ENCODE results near the gene UBAP2. TPM values are rescaled to one million over a fixed set of nuclear protein-coding genes. Genes with fewer than 3 reads are reported as not detected.
"Not testable (repeated sequence)": the region's sequence is repeated elsewhere in the genome, so short reads cannot be mapped to it uniquely, and the experiment has no call there.

The UBAP2 gene
- total and polyA plus RNA-seq, 9 donors = 12.7 to 46.7 (median 33.4) TPM

- Histone ChIP-seq H3K36me3 (no peaks in the 10 kb centered on the region), H3K4me3 (no peak overlapping the region), H3K27ac (no peak overlapping the region), H3K4me1 (ENCODE audit: insufficient read depth) (no peaks in the 10 kb centered on the region), H3K9me3 (no peaks in the 10 kb centered on the region), H3K27me3 (no peaks in the 10 kb centered on the region)
- DNase-seq = no peak
- 66 to 72% (median 69%) methylated on average over 2 of the region's 2 CpGs for WGBS, 3 donors
- intact Hi-C loops (cut with DNase I) = no loop called here
- TF ChIP-seq EP300 (IDR thresholded peaks at IDR 0.05) (no peak), CTCF (IDR thresholded peaks at IDR 0.05) (no peak), POLR2A (IDR thresholded peaks at IDR 0.05) (no peak)
These were observed 84.5 kb downstream of the UBAP2 start for GRCh38 chr9:33964086-33964768.

- H3K27ac ChIP-seq; H3K27me3 ChIP-seq; H3K36me3 ChIP-seq; H3K4me1 ChIP-seq (ENCODE audit: insufficient read depth); H3K9me3 ChIP-seq; intact Hi-C loops (cut with DNase I); H3K4me3 ChIP-seq; DNase-seq: not testable (repeated sequence)
- WGBS, 3 donors = 83 to 99% (median 92%) methylated on average over 7 of the region's 7 CpGs
These were observed 86.2 kb downstream of the UBAP2 start for GRCh38 chr9:33962468-33962867.

- WGBS, 3 donors = 87 to 93% (median 90%) methylated on average over 2 of the region's 2 CpGs
- H3K27me3 ChIP-seq = no peaks in the 10 kb centered on the region
- H3K4me3 ChIP-seq = no peak overlapping the region
- no peak overlapping the region for H3K27ac ChIP-seq
- intact Hi-C loops (cut with DNase I) = loop anchor here in 2 of 4 donors (10.0 kb wide), 2 partner anchors 55 to 865 kb away; no protein-coding TSS in a partner anchor
- no peaks in the 10 kb centered on the region for H3K36me3 ChIP-seq
- H3K4me1 ChIP-seq (ENCODE audit: insufficient read depth) = no peaks in the 10 kb centered on the region
- no peaks in the 10 kb centered on the region for H3K9me3 ChIP-seq
- no peak for TF ChIP-seq POLR2A (IDR thresholded peaks at IDR 0.05)
- no peak for TF ChIP-seq CTCF (IDR thresholded peaks at IDR 0.05)
- TF ChIP-seq EP300 (IDR thresholded peaks at IDR 0.05) = no peak
- no peak for DNase-seq
These were observed 89.0 kb downstream of the UBAP2 start for GRCh38 chr9:33959725-33960124.

- Histone ChIP-seq H3K9me3 (no peaks in the 10 kb centered on the region), H3K27ac (no peak overlapping the region), H3K36me3 (no peaks in the 10 kb centered on the region), H3K4me1 (ENCODE audit: insufficient read depth) (no peaks in the 10 kb centered on the region), H3K4me3 (no peak overlapping the region), H3K27me3 (no peaks in the 10 kb centered on the region)
- no peak for DNase-seq
- intact Hi-C loops (cut with DNase I) = loop anchor here in 2 of 4 donors (10.0 kb wide), 2 partner anchors 58 to 862 kb away; no protein-coding TSS in a partner anchor
- TF ChIP-seq CTCF (IDR thresholded peaks at IDR 0.05) (no peak), EP300 (IDR thresholded peaks at IDR 0.05) (no peak), POLR2A (IDR thresholded peaks at IDR 0.05) (no peak)
- WGBS, 3 donors = 84 to 97% (median 94%) methylated on average over 4 of the region's 4 CpGs
These were observed 92.1 kb downstream of the UBAP2 start for GRCh38 chr9:33956544-33956943.

GRCh38 chr9:33952066-33952465 lies 96.6 kb downstream of the UBAP2 start:
- DNase-seq = no peak
- TF ChIP-seq EP300 (IDR thresholded peaks at IDR 0.05) (no peak), POLR2A (IDR thresholded peaks at IDR 0.05) (no peak), CTCF (IDR thresholded peaks at IDR 0.05) (no peak)
- intact Hi-C loops (cut with DNase I) = loop anchor here in 2 of 4 donors (10.0 kb wide), 2 partner anchors 63 to 857 kb away; no protein-coding TSS in a partner anchor
- Histone ChIP-seq H3K36me3 (no peaks in the 10 kb centered on the region), H3K27ac (no peak overlapping the region), H3K9me3 (no peaks in the 10 kb centered on the region), H3K27me3 (no peaks in the 10 kb centered on the region), H3K4me3 (no peak overlapping the region), H3K4me1 (ENCODE audit: insufficient read depth) (no peaks in the 10 kb centered on the region)
- WGBS, 3 donors = 59 to 70% (median 68%) methylated on average over 2 of the region's 2 CpGs

All from ovary (tissue), 9 donors.